GM18505 (cell line): Measurements from ENCODE around the gene ZCCHC10.
"Not testable (repeated sequence)": the region's sequence is repeated elsewhere in the genome, so short reads cannot be mapped to it uniquely, and the experiment has no call there.

ENCODE experiments used
- ATAC-seq: cut with Tn5 transposase; IDR thresholded peaks from one replicate; pipeline ENCODE4 v1.9.1; 2021; ENCODE audit not compliant: unreplicated experiment
- POLR2A ChIP-seq: IDR thresholded peaks from 4 replicates; pipeline ENCODE4 v1.6.1; 2011; ENCODE audit warnings: borderline replicate concordance; ENCODE audit not compliant: insufficient read depth, insufficient read length; ENCODE audit errors: extremely low read depth

The ZCCHC10 gene

GRCh38 chr5:133030343-133031005, 4.1 kb upstream of the ZCCHC10 start:
- no peak for TF ChIP-seq POLR2A
- ATAC-seq, result no peak

DNA sequence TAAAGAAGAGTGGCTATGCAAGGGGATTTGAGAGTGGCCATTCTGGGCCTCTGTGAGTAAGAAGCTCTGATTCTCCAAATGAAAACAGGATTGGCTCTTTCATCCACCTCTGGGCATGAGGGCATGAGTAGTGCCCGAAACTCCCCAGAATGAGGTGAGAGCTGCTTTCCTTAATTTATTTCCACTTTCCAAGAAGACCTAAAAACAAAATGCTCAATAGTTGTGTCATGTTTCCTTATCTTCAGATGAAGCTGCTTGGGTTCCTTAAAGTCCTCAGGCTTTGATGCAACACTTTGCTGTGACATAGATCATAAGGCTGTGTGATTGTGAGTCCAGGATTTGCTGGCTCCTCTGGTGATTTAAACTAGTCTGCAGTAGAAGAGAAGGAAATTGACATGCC, 3.1 kb upstream of the ZCCHC10 start:
- TF ChIP-seq POLR2A, result no peak

DNA sequence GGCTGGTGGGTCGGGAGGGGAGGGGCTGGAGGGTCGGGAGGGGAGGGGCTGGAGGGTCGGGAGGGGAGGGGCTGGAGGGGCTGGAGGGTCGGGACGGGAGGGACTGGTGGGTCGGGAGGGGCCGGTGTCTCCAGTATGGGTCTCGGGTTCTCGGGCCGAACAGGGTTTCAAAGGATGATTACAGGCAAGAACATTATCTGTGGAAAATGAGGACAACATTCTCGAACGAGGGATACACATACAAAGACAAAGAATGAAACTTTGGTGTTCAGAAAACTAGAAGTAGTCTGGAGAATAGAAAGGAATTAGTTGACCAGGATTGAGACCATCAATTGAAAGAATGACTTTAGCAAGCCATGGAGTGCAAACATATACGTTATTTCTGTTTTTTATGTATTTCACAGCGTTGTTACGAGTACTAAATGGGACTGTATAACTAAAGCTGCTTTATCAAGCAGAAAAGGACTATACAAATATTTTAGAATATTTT, 360 bp upstream of the ZCCHC10 start:
- ATAC-seq, result no peak
- no peak for TF ChIP-seq POLR2A

More for the DNA sequence above, 3.1 kb upstream of the ZCCHC10 start:
- no peak for ATAC-seq

DNA sequence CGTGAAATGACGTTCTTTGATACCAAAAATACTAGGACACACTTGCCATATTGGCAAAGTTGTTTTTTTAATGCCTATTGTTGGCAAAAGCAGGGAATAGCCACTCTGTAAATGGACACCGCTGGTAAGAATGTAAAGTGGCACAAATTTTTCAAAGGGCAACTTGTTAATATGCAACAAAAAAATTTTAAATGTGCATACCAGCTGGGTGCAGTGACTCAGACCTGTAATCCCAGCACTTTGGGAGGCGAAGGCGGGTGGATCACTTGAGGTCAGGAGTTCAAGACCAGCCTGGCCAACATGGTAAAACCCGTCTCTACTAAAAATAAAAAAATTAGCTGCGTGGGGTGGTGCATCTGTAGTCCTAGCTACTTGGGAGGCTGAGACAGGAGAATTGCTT, 6.9 kb downstream of the ZCCHC10 start:
- ATAC-seq, result not testable (repeated sequence)

DNA sequence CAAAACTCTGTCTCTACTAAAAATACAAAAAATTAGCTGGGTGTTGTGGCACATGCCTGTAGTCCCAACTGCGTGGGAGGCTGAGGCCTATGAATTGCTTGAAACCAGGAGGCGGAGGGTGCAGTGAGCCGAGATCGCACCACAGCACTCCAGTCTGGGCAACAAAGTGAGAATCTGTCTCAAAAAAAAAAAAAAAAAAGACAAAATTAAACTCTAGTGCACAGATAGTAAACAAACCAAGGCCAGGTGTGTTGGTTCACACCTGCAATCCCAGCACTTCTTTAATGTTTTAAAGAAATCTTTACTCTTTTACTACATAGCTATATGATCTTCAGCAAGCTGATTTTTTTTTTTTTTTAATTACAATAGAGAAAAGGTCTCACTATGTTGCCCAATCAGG, 8.4 kb downstream of the ZCCHC10 start:
- no peak for ATAC-seq
- TF ChIP-seq POLR2A, result no peak

- TF ChIP-seq POLR2A, result no peak
- ATAC-seq, result no peak
Measured at GRCh38 chr5:133015466-133015865, 10.9 kb downstream of the ZCCHC10 start.

- ATAC-seq, result not testable (repeated sequence)
Measured at GRCh38 chr5:133008455-133008854, 17.9 kb downstream of the ZCCHC10 start.

DNA sequence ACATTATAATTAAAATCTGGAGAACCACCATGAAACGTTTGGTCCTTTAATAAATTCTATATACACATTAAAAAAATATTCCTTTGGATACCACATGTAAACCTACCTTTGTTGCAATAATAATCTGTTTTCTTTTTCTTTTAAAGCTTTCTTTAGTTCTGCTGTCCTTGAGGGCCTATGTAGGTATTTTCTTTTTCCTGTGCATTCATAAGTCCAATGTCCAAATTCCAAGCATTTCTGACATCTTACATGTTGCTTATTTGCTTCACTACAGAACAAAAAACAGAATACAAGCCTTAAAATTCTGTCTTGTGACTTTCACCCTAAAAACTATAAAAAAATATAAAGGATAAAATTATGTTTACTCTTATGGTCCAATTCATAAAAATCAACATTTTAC, 19.7 kb downstream of the ZCCHC10 start:
- no peak for ATAC-seq
- TF ChIP-seq POLR2A, result no peak

GRCh38 chr5:132999246-132999645, 27.1 kb downstream of the ZCCHC10 start:
- TF ChIP-seq POLR2A, result no peak
- no peak for ATAC-seq

DNA sequence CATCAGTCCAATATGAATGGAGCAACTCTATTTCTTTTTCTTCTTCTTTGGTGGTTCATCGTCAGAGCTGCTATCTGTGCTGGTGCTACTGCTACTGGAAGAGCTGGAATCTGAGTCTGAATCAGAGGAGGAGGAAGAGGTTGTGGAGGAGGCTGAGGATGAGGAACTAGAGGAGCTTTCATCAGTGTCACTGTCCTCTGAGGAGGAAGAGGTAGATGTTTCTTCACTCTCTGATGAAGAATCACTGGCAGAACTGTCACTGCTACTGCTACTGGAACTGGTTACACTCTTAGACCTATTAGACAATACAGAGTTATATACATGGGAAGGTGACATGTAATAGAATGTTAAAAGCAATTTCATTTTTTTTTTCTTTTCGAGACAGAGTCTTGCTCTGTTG, 27.8 kb downstream of the ZCCHC10 start:
- ATAC-seq, result no peak
- no peak for TF ChIP-seq POLR2A

GRCh38 chr5:132996307-132996706, 30.0 kb downstream of the ZCCHC10 start:
- TF ChIP-seq POLR2A, result no peak

GRCh38 chr5:132987531-132988408, 38.6 kb downstream of the ZCCHC10 start:
- no peak for ATAC-seq
- no peak for TF ChIP-seq POLR2A

More at GRCh38 chr5:132996307-132996706, 30.0 kb downstream of the ZCCHC10 start:
- ATAC-seq, result no peak

DNA sequence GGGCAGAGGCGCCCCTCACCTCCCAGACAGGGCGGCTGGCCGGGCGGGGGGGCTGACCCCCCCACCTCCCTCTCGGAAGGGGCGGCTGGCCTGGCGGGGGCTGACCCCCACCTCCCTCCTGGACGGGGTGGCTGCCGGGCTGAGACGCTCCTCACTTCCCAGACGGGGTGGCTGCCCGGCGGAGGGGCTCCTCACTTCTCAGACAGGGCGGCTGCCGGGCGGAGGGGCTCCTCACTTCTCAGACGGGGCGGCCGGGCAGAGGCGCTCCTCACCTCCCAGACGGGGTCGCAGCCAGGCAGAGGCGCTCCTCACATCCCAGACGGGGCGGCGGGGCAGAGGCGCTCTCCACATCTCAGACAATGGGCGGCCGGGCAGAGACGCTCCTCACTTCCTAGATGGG, 43.4 kb downstream of the ZCCHC10 start:
- ATAC-seq, result not testable (repeated sequence)

- ATAC-seq, result no peak
- TF ChIP-seq POLR2A, result no peak
Measured at GRCh38 chr5:132981288-132981687, 45.1 kb downstream of the ZCCHC10 start.
